Spleen (tissue), 7 donors: ENCODE results near the gene PPP1R13B.

Experiments
- CTCF ChIP-seq, 11 experiments: fragments of 200-600 bp in 7 of 11; fragments of 450-650 bp in 4 of 11; sonication (generic) in 4 of 11; IDR thresholded peaks in 8 of 11; conservative IDR thresholded peaks in 3 of 11; 1 replicate in 7 of 11; 2 replicates in 4 of 11; pipeline versions ENCODE4 v1.4.0 to v1.8.0; 2016 to 2021; ENCODE audit warnings: antibody characterized with exemption in 11 of 11, inconsistent platforms in 4 of 11, mild to moderate bottlenecking in 1 of 11
- POLR2A ChIP-seq, 3 donors: fragments of 450-650 bp; IDR thresholded peaks; one replicate each; pipeline ENCODE4 v1.5.1; 2017; ENCODE audit warnings: antibody characterized with exemption in 3 of 3, mild to moderate bottlenecking in 1 of 3
- POLR2AphosphoS5 ChIP-seq, 3 donors: sonication (generic); formaldehyde crosslinking; IDR thresholded peaks; one replicate each; pipeline ENCODE4 v1.5.1; 2017; ENCODE audit warnings: antibody characterized with exemption in 3 of 3
- donor health status: DM: no; HTN: no; CAD: no; lungs with moderate emphysema.
- donor health status: DM: no; HTN: no; CAD: no.
- donor health status: DM: no; HTN: no; CAD: no.

- no peak for TF ChIP-seq CTCF (IDR thresholded peaks at IDR 0.05 in 8 of 11, conservative IDR thresholded peaks at IDR 0.05 in 3 of 11)
- TF ChIP-seq POLR2AphosphoS5 (IDR thresholded peaks at IDR 0.05): no peak
- no peak for TF ChIP-seq POLR2A (IDR thresholded peaks at IDR 0.05)
These were observed 118.7 kb downstream of the PPP1R13B start for GRCh38 chr14:103728721-103729120.
